ENCODE measurements around the gene PPCDC.

The PPCDC gene

GRCh38 chr15:75045332-75046015 lies 22.1 kb downstream of the PPCDC start:
- DNase-seq = no peak

GRCh38 chr15:75048394-75048793 lies 25.0 kb downstream of the PPCDC start:
- no peak for DNase-seq

- no peak for DNase-seq
Measured at GRCh38 chr15:75049392-75049791, 26.0 kb downstream of the PPCDC start.

GRCh38 chr15:75050283-75050682 lies 26.9 kb downstream of the PPCDC start:
- no peak for DNase-seq

GRCh38 chr15:75051191-75051608 lies 27.8 kb downstream of the PPCDC start:
- DNase-seq = no peak

GRCh38 chr15:75051711-75052110 lies 28.3 kb downstream of the PPCDC start:
- DNase-seq = no peak

GRCh38 chr15:75052972-75053747 lies 29.8 kb downstream of the PPCDC start:
- no peak for DNase-seq

GRCh38 chr15:75053748-75054125 lies 30.3 kb downstream of the PPCDC start:
- DNase-seq = no peak

GRCh38 chr15:75054172-75054897 lies 30.9 kb downstream of the PPCDC start:
- no peak for DNase-seq

- no peak for DNase-seq
Measured at GRCh38 chr15:75056036-75056435, 32.6 kb downstream of the PPCDC start.

GRCh38 chr15:75058127-75058905 lies 34.9 kb downstream of the PPCDC start:
- no peak for DNase-seq

- no peak for DNase-seq
Measured at GRCh38 chr15:75059607-75060006, 36.2 kb downstream of the PPCDC start.

GRCh38 chr15:75061272-75061671 lies 37.9 kb downstream of the PPCDC start:
- no peak for DNase-seq

GRCh38 chr15:75062706-75063105 lies 39.3 kb downstream of the PPCDC start:
- DNase-seq = no peak

GRCh38 chr15:75063338-75063737 lies 39.9 kb downstream of the PPCDC start:
- no peak for DNase-seq

- no peak for DNase-seq
Measured at GRCh38 chr15:75063889-75064288, 40.5 kb downstream of the PPCDC start.

GRCh38 chr15:75064846-75065245 lies 41.5 kb downstream of the PPCDC start:
- DNase-seq = no peak

GRCh38 chr15:75065467-75065850 lies 42.1 kb downstream of the PPCDC start:
- no peak for DNase-seq

- no peak for DNase-seq
Measured at GRCh38 chr15:75065851-75066509, 42.6 kb downstream of the PPCDC start.

- peak; percentile 15 for DNase-seq
Measured at GRCh38 chr15:75067123-75067830, 43.9 kb downstream of the PPCDC start.

GRCh38 chr15:75068748-75069147 lies 45.4 kb downstream of the PPCDC start:
- no peak for DNase-seq

Measured in activated effector memory CD4-positive, alpha-beta T cell treated with Interleukin-2 at 50 U/mL for 16 hours (primary cell).